GM13976 (cell line): Measurements from ENCODE around the gene ANKRD11.

Source experiments
- DNase-seq: peaks from one replicate; pipeline ENCODE4 v3.0.0; 2012; ENCODE audit warnings: low spot score
- CTCF ChIP-seq: IDR thresholded peaks from 2 replicates; pipeline ENCODE4 v1.5.1; 2012; ENCODE audit warnings: borderline replicate concordance, mild to moderate bottlenecking; ENCODE audit not compliant: insufficient read depth; ENCODE audit errors: extremely low read depth, missing control alignments, control extremely low read depth
- in situ Hi-C: fragments of 300-500 bp; cut with MboI; formaldehyde crosslinking; loops from one replicate; pipeline ENCODE4 v1.12.0; 2022; ENCODE audit warnings: low sequenced_read_pairs, mixed read lengths, inconsistent platforms; ENCODE audit not compliant: unreplicated experiment

Gene ANKRD11

GRCh38 chr16:89281189-89281577 lies 209.2 kb downstream of the ANKRD11 start:
- in situ Hi-C loops, result no loop called here
- no peak for TF ChIP-seq CTCF

GRCh38 chr16:89280546-89281188 lies 209.7 kb downstream of the ANKRD11 start:
- in situ Hi-C loops, result no loop called here
- TF ChIP-seq CTCF, result no peak
- no peak for DNase-seq

More at GRCh38 chr16:89281189-89281577, 209.2 kb downstream of the ANKRD11 start:
- DNase-seq, result no peak

GRCh38 chr16:89279666-89280481 lies 210.5 kb downstream of the ANKRD11 start:
- DNase-seq, result no peak
- no peak for TF ChIP-seq CTCF
- in situ Hi-C loops, result no loop called here

GRCh38 chr16:89278441-89279240 lies 211.7 kb downstream of the ANKRD11 start:
- no peak for TF ChIP-seq CTCF
- in situ Hi-C loops, result no loop called here
- no peak for DNase-seq

- no peak for TF ChIP-seq CTCF
- in situ Hi-C loops, result no loop called here
- DNase-seq, result no peak
Measured at GRCh38 chr16:89277641-89278341, 212.6 kb downstream of the ANKRD11 start.

GRCh38 chr16:89277049-89277448 lies 213.3 kb downstream of the ANKRD11 start:
- in situ Hi-C loops, result no loop called here
- DNase-seq, result no peak
- TF ChIP-seq CTCF, result no peak
